IgD-negative memory B cell (primary cell): ENCODE data around the gene UBR1. TPM values are rescaled to one million over a fixed set of nuclear protein-coding genes. Genes with fewer than 3 reads are reported as not detected.
"Not testable (repeated sequence)": the region's sequence is repeated elsewhere in the genome, so short reads cannot be mapped to it uniquely, and the experiment has no call there.

ENCODE experiments used
- H3K27ac Mint-ChIP-seq, 3 donors: one replicate each; pipeline ENCODE4 v1.8.0; 2020 to 2022; ENCODE audit warnings: mild to moderate bottlenecking in 3 of 3, mixed read lengths in 3 of 3, moderate library complexity in 1 of 3
- H3K27me3 Mint-ChIP-seq: one replicate; pipeline ENCODE4 v1.8.0; 2021; ENCODE audit warnings: mixed read lengths
- H3K36me3 Mint-ChIP-seq: one replicate; pipeline ENCODE4 v1.8.0; 2020; ENCODE audit warnings: mild to moderate bottlenecking, mixed read lengths
- H3K4me1 Mint-ChIP-seq, 3 donors: one replicate each; pipeline ENCODE4 v1.8.0; 2020 to 2022; ENCODE audit warnings: mixed read lengths in 3 of 3, mild to moderate bottlenecking in 1 of 3
- H3K4me3 Mint-ChIP-seq, 4 donors: one replicate each; pipeline ENCODE4 v1.8.0; 2020 to 2022; ENCODE audit warnings: mild to moderate bottlenecking in 4 of 4, mixed read lengths in 4 of 4, moderate library complexity in 3 of 4
- H3K9me3 Mint-ChIP-seq, 3 donors: one replicate each; pipeline ENCODE4 v1.8.0; 2020 to 2021; ENCODE audit warnings: mixed read lengths in 3 of 3, mild to moderate bottlenecking in 1 of 3
- polyA plus RNA-seq: library from polyadenylated mRNA; unstranded; fragments of 300-500 nt; fragmentation: Illumina TruSeq; gene quantifications from one replicate; pipeline ENCODE4 v1.2.3, GENCODE V29; 2021

Gene UBR1
- polyA plus RNA-seq, 1 donor from 2014 or later, result 14.2 TPM

DNA sequence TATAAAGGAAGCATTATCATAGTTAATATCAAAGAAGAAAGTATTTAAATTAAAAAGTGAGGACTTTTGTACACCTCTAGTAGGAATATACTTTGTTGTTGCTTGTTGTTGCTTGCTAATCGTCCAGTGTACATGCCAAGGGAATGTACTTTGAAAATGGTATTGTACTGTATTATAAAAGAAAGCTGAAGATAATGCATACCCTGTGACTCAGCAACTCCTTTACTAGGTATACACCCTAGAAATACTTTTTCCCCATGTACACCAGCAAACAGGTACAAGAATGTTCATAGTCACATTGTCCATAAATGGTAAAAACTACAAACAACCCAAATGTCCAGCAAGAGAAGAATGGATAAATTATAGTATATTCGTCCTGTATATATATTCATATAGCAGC, 197.3 kb downstream of the UBR1 start:
- H3K4me1 Mint-ChIP-seq, result peaks cover 2 to 26% (median 13%) of the 10 kb centered on the region in 3 donors
- H3K36me3 Mint-ChIP-seq, result peaks cover 4% of the 10 kb centered on the region
- H3K9me3 Mint-ChIP-seq, result no peaks in the 10 kb centered on the region

DNA sequence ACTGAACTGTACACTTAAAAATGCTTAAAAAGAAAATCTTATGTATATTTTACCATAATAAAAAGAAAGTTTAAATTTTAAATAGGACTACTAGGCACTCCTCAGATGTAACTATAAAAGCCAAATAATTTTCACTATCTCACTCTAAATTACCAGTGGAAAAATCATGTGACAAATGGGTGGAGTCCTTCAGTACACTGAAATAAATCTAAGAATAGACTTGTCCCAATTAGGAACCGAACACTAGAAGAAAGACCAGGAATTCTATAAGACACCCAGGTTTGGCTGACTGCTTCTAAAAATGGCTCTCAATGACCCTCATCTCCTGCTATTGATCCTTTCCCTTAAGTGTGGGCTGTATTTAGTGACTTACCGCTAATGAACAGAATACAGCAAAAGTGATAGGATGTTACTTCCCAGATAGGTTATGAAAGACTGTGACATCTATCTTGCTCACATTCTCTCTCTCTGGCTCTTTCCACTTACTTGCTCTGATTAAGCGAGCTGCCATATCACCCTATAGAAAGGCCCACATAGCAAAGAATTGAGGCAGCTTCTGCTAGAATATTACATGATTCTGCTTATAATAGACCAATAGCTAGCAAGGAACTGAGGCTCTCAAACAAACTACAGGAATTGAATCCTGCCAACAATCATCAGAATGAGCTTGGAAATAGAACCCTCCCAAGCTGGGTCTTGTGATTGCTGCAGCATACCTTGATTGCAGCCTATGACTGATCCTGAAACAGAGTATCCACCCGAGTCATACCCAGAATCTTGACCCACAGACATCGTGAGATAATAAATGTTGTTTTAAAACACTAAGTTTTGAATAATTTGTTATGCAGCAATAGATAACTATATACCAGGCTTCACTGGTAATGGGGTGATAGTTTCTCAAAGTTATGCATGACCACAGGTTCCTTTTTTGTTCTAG, 202.2 kb downstream of the UBR1 start:
- peaks cover 4% of the 10 kb centered on the region for H3K36me3 Mint-ChIP-seq
- H3K4me1 Mint-ChIP-seq, result peaks cover 4 to 8% (median 5%) of the 10 kb centered on the region in 3 donors
- H3K27ac Mint-ChIP-seq, result no peak overlapping the region
- H3K9me3 Mint-ChIP-seq, result no peaks in the 10 kb centered on the region
- H3K4me3 Mint-ChIP-seq, result no peak overlapping the region
- no peaks in the 10 kb centered on the region for H3K27me3 Mint-ChIP-seq

More for the DNA sequence above, 197.3 kb downstream of the UBR1 start:
- H3K27me3 Mint-ChIP-seq, result no peaks in the 10 kb centered on the region
- peak overlapping the region in 1 of 3 donors; percentile 88 for H3K27ac Mint-ChIP-seq
- no peak overlapping the region for H3K4me3 Mint-ChIP-seq

DNA sequence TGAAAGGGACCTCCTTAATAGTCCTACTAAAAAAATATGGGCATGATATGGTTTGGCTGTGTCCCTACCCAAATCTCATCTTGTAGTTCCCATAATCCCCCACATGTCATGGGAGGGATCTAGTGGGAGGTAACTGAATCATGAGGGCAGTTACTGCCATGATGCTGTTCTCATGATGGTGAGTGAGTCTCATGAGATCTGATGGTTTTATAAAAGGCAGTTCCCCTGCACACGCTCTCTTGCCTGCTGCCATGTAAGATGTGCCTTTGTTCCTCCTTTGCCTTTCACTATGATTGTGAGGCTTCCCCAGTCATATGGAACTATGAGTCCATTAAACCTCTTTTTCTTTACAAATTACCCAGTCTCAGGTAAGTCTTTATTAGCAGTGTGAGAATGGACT, 211.9 kb downstream of the UBR1 start:
- H3K9me3 Mint-ChIP-seq, H3K4me3 Mint-ChIP-seq, H3K27me3 Mint-ChIP-seq, H3K27ac Mint-ChIP-seq: not testable (repeated sequence)
- H3K4me1 Mint-ChIP-seq, result peaks cover 2 to 14% (median 9%) of the 10 kb centered on the region in 3 donors
- H3K36me3 Mint-ChIP-seq, result peaks cover 11% of the 10 kb centered on the region

Other genes starting within 250 kb of the UBR1 start
- gene TTBK2, start 185.3 kb downstream of the UBR1 start, polyA plus RNA-seq, result 9.9 TPM
- gene TMEM62, start 27.5 kb upstream of the UBR1 start, polyA plus RNA-seq, result 18.0 TPM
- 189 TPM for gene CCNDBP1, start 79.4 kb upstream of the UBR1 start, polyA plus RNA-seq
- gene EPB42, start 115.0 kb upstream of the UBR1 start, polyA plus RNA-seq, result not detected
- not detected for gene TGM5, start 160.9 kb upstream of the UBR1 start, polyA plus RNA-seq
- gene TGM7, start 196.2 kb upstream of the UBR1 start, polyA plus RNA-seq, result not detected
- 2.8 TPM for gene LCMT2, start 224.5 kb upstream of the UBR1 start, polyA plus RNA-seq